ENCODE measurements around the gene IL10RA. TPM values are rescaled to one million over a fixed set of nuclear protein-coding genes. Genes with fewer than 3 reads are reported as not detected.

Gene IL10RA
- total and polyA plus RNA-seq, 2 of the 4 experiments (the other 2 are of a cell fraction), result 0.12 TPM; not detected in 1

DNA sequence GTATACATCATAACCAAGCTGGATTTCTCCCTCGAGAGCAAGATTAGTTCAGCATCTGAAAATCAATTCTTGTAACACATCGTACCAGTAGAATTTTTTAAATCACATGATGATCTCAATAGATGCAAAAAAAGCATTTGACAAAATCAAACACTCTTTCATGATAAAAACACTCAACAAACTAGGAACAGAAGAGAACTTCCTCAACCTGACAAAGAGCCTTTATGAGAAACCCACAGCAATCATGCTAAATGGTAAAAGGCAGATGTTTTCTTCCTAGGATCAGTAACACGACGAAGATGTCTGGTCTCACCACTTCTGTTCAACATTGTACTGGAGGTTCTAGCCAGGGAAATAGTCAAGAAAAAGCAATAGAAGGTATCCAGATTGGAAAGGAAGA is 56.6 kb downstream of the IL10RA start:
- no peak overlapping the region for H3K4me3 ChIP-seq (ENCODE audit: insufficient read depth, low read depth, low read length)
- CTCF ChIA-PET, result no interaction called here
- WGBS, 2 experiments (ENCODE audit: extremely low coverage in 2 of 2, insufficient read length in 1 of 2), result no CpG with 5 or more reads among the region's 4 CpGs

More for the DNA sequence above, 56.6 kb downstream of the IL10RA start:
- Histone ChIP-seq H2AK9ac (replicated peaks; ENCODE audit: low read depth, low read length, poor library complexity) (no peak overlapping the region), H4K91ac (ENCODE audit: insufficient read depth, low read depth, low read length) (no peak overlapping the region), H3K4ac (ENCODE audit: low read depth, low read length) (no peak overlapping the region), H2AFZ (replicated peaks; ENCODE audit: low read length, poor library complexity) (no peak overlapping the region), H3K23ac (ENCODE audit: low read depth, low read length) (no peak overlapping the region), H3K18ac (ENCODE audit: low read depth, low read length) (no peak overlapping the region), H2BK15ac (ENCODE audit: low read depth, low read length) (no peak overlapping the region), H3K14ac (replicated peaks; ENCODE audit: low read depth, low read length) (no peak overlapping the region), H4K8ac (ENCODE audit: low read depth in 2 of 2, low read length in 2 of 2) (no peak overlapping the region), H3K4me2 (ENCODE audit: low read depth, low read length) (no peak overlapping the region), H3K9me1 (ENCODE audit: insufficient read depth, low read length) (no peaks in the 10 kb centered on the region), H3K9ac (ENCODE audit: low read depth, low read length) (no peak overlapping the region), H3K79me1 (ENCODE audit: low read depth in 1 of 2, low read length in 2 of 2) (no peaks in the 10 kb centered on the region), H2BK120ac (ENCODE audit: low read depth, low read length) (no peak overlapping the region), H2BK20ac (ENCODE audit: low read depth, low read length) (no peak overlapping the region), H4K5ac (ENCODE audit: low read depth, low read length) (no peak overlapping the region), H3K9me3 (ENCODE audit: control insufficient read depth, insufficient read depth, low read length) (no peaks in the 10 kb centered on the region), H3K56ac (ENCODE audit: extremely low read depth, insufficient read depth, low read length) (no peak overlapping the region), H3K4me1 (ENCODE audit: control insufficient read depth, insufficient read depth, low read length) (no peaks in the 10 kb centered on the region), H4K20me1 (ENCODE audit: insufficient read depth, low read length) (no peaks in the 10 kb centered on the region), H3K27me3 (ENCODE audit: control insufficient read depth, insufficient read depth, low read length) (peaks cover 5% of the 10 kb centered on the region; the same call in 1 of the 2 replicates), H3K27ac (ENCODE audit: insufficient read depth, low read length) (no peak overlapping the region), H2AK5ac (ENCODE audit: low read depth, low read length) (no peak overlapping the region), H3K36me3 (ENCODE audit: control insufficient read depth, insufficient read depth, low read length) (no peaks in the 10 kb centered on the region), H2BK5ac (ENCODE audit: low read depth, low read length, poor library complexity, severe bottlenecking) (no peak overlapping the region)
- ATAC-seq (ENCODE audit: low read depth) (no peak), DNase-seq (no peak)
- in situ Hi-C loops (cut with MboI; ENCODE audit: low sequenced_read_pairs) (no loop called here), dilution Hi-C loops (cut with HindIII; ENCODE audit: low sequenced_read_pairs, unreplicated experiment) (no loop called here), intact Hi-C loops (cut with micrococcal nuclease) (no loop called here)
- no peak for TF ChIP-seq RCOR1 (IDR thresholded peaks at IDR 0.05; ENCODE audit: insufficient replicate concordance, low read length)
- no peak for TF ChIP-seq CHD1 (IDR thresholded peaks at IDR 0.05; ENCODE audit: low read depth, low read length)
- TF ChIP-seq FOS (IDR thresholded peaks at IDR 0.05; ENCODE audit: low read depth, low read length), result no peak
- no peak for TF ChIP-seq SMC3 (IDR thresholded peaks at IDR 0.05; ENCODE audit: low read depth, low read length)
- BruUV-seq (replicated peaks), result no TSS peak
- POLR2A ChIA-PET (ENCODE audit: unreplicated experiment), result no interaction called here
